DND-41 (cell line): ENCODE measurements around the gene IRX2.

Experiments used
- ATAC-seq: fragments of 200-7000 bp; cut with Tn5 transposase; 3 replicates; pipeline ENCODE4 v1.9.1; 2021; ENCODE audit warnings: low read depth; ENCODE audit not compliant: insufficient read depth
- DNase-seq: peaks from one replicate; pipeline ENCODE4 v3.0.0-alpha.2; 2020
- H2AFZ ChIP-seq: 2 replicates; pipeline ENCODE4 v1.6.0; 2012; ENCODE audit warnings: low read depth, low read length
- H3K27ac ChIP-seq: 2 replicates; pipeline ENCODE4 v1.5.1; 2012; ENCODE audit warnings: low read length, inconsistent platforms
- H3K27me3 ChIP-seq: fragments of 200-600 bp; sonication (generic); 2 replicates; pipeline ENCODE4 v1.6.0; 2012; ENCODE audit warnings: low read length, mild to moderate bottlenecking, inconsistent platforms; ENCODE audit not compliant: insufficient read depth, poor library complexity
- H3K36me3 ChIP-seq: 2 replicates; pipeline ENCODE4 v1.5.1; 2012; ENCODE audit warnings: low read length, inconsistent platforms; ENCODE audit not compliant: insufficient read depth
- H3K4me1 ChIP-seq: 2 replicates; pipeline ENCODE4 v1.5.1; 2012; ENCODE audit warnings: mild to moderate bottlenecking, low read length; ENCODE audit not compliant: insufficient read depth
- H3K4me2 ChIP-seq: 2 replicates; pipeline ENCODE4 v1.6.0; 2012; ENCODE audit warnings: mild to moderate bottlenecking, moderate library complexity, low read length, inconsistent platforms; ENCODE audit not compliant: insufficient read depth
- H3K4me3 ChIP-seq, 2 experiments: fragments of 200-600 bp in 1 of 2; shearing (Covaris generic) in 1 of 2; 2 replicates each; pipeline ENCODE4 v1.5.1; 2012 to 2016; ENCODE audit warnings: inconsistent platforms in 2 of 2, low read length in 2 of 2, mild to moderate bottlenecking in 2 of 2, low read depth in 1 of 2, moderate library complexity in 1 of 2
- H3K79me2 ChIP-seq: 2 replicates; pipeline ENCODE4 v1.6.0; 2012; ENCODE audit warnings: low read length, inconsistent platforms; ENCODE audit not compliant: insufficient read depth
- H3K9ac ChIP-seq: 2 replicates; pipeline ENCODE4 v1.6.0; 2012; ENCODE audit warnings: low read depth, mild to moderate bottlenecking, inconsistent platforms, low read length, moderate library complexity
- H3K9me3 ChIP-seq: 2 replicates; pipeline ENCODE4 v1.5.1; 2012; ENCODE audit warnings: low read length, moderate library complexity, mild to moderate bottlenecking, inconsistent platforms; ENCODE audit not compliant: insufficient read depth, severe bottlenecking
- H4K20me1 ChIP-seq: 2 replicates; pipeline ENCODE4 v1.6.0; 2012; ENCODE audit warnings: low read length; ENCODE audit not compliant: insufficient read depth
- CTCF ChIP-seq: IDR thresholded peaks from 2 replicates; pipeline ENCODE4 v1.5.1; 2012; ENCODE audit warnings: borderline replicate concordance, low read length, moderate library complexity, mild to moderate bottlenecking; ENCODE audit not compliant: poor library complexity, severe bottlenecking; ENCODE audit errors: extremely low read depth
- EZH2 ChIP-seq: IDR thresholded peaks from 3 replicates; pipeline ENCODE4 v1.6.1; 2012; ENCODE audit warnings: borderline replicate concordance, low read depth, mild to moderate bottlenecking, moderate library complexity, low read length, inconsistent platforms; ENCODE audit not compliant: severe bottlenecking

The IRX2 gene

GRCh38 chr5:2759091-2759490 lies 7.6 kb upstream of the IRX2 start:
- Histone ChIP-seq H3K9ac (no peak overlapping the region), H3K27me3 (no peaks in the 10 kb centered on the region), H3K9me3 (no peaks in the 10 kb centered on the region), H4K20me1 (no peaks in the 10 kb centered on the region), H2AFZ (no peak overlapping the region; the same call in 1 of the 2 replicates), H3K36me3 (no peaks in the 10 kb centered on the region), H3K4me2 (no peak overlapping the region), H3K79me2 (no peaks in the 10 kb centered on the region), H3K4me3 (no peak overlapping the region), H3K27ac (no peak overlapping the region; the same call in 1 of the 2 replicates), H3K4me1 (peaks cover 55% of the 10 kb centered on the region)
- ATAC-seq (no peak), DNase-seq (no peak)
- no peak for TF ChIP-seq EZH2
- no peak for TF ChIP-seq CTCF

GRCh38 chr5:2758632-2759031 lies 7.2 kb upstream of the IRX2 start:
- no peak for TF ChIP-seq EZH2
- no peaks in the 10 kb centered on the region for H3K9me3 ChIP-seq
- no peaks in the 10 kb centered on the region for H3K27me3 ChIP-seq
- H3K4me1 ChIP-seq, result peaks cover 59% of the 10 kb centered on the region
- no peak for ATAC-seq
- no peak overlapping the region for H3K4me2 ChIP-seq
- no peak for DNase-seq
- no peaks in the 10 kb centered on the region for H3K36me3 ChIP-seq
- peak overlapping the region; percentile 35; the same call in 1 of the 2 replicates for H3K27ac ChIP-seq
- no peaks in the 10 kb centered on the region for H3K79me2 ChIP-seq
- H3K4me3 ChIP-seq, result no peak overlapping the region
- H3K9ac ChIP-seq, result no peak overlapping the region
- no peaks in the 10 kb centered on the region for H4K20me1 ChIP-seq
- H2AFZ ChIP-seq, result no peak overlapping the region; the same call in 1 of the 2 replicates

- DNase-seq (no peak), ATAC-seq (no peak)
- H3K4me3 ChIP-seq, result no peak overlapping the region
- H2AFZ ChIP-seq, result no peak overlapping the region
- H4K20me1 ChIP-seq, result no peaks in the 10 kb centered on the region
- no peak overlapping the region for H3K27ac ChIP-seq
- H3K27me3 ChIP-seq, result no peaks in the 10 kb centered on the region
- no peak overlapping the region for H3K9ac ChIP-seq
- TF ChIP-seq EZH2 (no peak), CTCF (no peak)
- no peaks in the 10 kb centered on the region for H3K9me3 ChIP-seq
- H3K79me2 ChIP-seq, result no peaks in the 10 kb centered on the region
- no peaks in the 10 kb centered on the region for H3K36me3 ChIP-seq
- H3K4me2 ChIP-seq, result no peak overlapping the region
- H3K4me1 ChIP-seq, result peaks cover 64% of the 10 kb centered on the region
These were observed 6.3 kb upstream of the IRX2 start for GRCh38 chr5:2757563-2758351.
